HG03095 (cell line): ENCODE results near the gene CRHR2.

ENCODE experiments used
- ATAC-seq: cut with Tn5 transposase; IDR thresholded peaks from one replicate; pipeline ENCODE4 v1.9.1; 2021; ENCODE audit warnings: moderate library complexity; ENCODE audit not compliant: unreplicated experiment

The CRHR2 gene

DNA sequence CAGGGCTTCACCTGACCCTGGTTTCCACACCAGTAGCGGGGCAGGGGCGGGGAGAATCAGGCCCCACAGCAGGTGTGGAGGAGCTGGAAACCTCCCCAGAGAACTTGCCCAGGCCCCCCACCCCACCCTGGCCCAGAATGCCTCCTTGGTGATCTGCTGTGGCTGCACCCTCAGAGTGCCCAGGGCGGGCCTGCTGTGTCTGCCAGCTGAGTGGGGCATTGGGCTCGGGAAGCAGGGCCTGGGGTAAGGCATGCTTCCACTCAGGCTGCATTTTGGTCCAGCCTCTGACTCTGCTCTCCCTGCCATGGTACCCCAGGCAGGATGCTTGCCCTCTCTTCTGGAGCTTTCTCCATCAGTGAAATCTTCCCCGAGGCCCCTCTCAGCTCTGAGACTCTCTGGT lies 1.1 kb upstream of the CRHR2 start:
- no peak for ATAC-seq

DNA sequence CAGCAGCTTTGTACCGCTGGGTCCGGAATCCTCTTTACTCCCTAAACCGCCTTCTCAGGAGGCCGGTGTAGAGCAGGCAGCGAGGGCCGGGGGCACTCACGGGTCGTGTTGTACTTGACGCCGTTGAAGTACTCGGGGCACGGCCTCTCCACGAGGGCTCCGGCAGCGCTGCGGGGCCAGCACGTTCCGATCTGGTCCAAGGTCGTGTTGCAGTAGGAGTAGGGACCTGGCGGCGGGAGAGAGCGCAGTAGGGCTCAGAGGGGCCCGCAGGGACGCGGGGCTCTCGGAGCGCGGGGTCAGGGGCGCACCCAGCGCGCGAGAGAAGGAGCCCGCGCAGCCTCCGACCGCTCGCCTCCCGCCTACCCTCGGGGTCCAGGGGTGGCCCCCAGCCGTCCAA lies 443 bp downstream of the CRHR2 start:
- ATAC-seq = no peak

- ATAC-seq = no peak
Observed at GRCh38 chr7:30681331-30681797, 892 bp downstream of the CRHR2 start.

DNA sequence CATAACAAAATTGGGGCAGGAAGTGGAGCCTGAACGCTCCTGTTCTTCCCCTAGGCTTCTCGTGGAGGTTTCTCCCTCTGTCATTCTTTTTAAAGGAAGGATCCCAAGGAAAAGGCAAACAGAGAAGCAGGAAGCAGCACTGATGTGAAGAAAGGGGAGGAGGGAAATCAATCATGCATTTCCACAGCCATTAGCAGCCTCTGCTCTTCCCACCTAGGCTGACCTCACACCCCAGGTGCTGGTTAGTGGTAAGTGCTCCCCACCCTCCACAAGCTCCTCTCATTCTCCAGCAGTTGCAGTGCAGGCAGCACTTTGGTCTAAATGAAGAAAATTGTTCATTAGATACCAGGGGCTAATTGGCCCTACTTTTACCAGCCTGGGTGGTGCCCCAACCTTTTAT lies 2.6 kb downstream of the CRHR2 start:
- no peak for ATAC-seq

GRCh38 chr7:30678805-30679204 lies 3.5 kb downstream of the CRHR2 start:
- ATAC-seq = no peak

GRCh38 chr7:30674876-30675275 lies 7.4 kb downstream of the CRHR2 start:
- no peak for ATAC-seq

DNA sequence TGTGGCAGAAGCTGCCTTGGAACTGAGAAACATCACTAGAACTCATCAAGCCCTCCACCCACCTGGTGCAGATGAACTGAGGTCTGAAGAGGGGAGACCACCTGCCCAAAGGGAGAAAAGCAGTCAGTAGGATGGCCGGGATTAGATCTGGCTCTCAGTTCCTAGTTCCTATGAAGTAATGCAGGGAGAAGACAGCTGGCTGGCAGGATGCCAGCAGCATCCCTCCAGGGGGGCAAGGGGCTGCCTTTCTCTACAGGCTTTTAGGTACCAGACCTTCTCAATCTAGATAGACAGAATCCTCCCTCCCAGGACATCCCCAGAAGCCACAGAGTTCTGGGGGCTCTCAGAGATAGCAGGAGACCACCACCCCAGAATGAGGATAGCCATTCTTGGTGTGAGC lies 7.8 kb downstream of the CRHR2 start:
- ATAC-seq = no peak

- ATAC-seq = no peak
Observed at GRCh38 chr7:30671793-30672465, 10.3 kb downstream of the CRHR2 start.

- ATAC-seq = no peak
Observed at GRCh38 chr7:30668102-30668501, 14.2 kb downstream of the CRHR2 start.

DNA sequence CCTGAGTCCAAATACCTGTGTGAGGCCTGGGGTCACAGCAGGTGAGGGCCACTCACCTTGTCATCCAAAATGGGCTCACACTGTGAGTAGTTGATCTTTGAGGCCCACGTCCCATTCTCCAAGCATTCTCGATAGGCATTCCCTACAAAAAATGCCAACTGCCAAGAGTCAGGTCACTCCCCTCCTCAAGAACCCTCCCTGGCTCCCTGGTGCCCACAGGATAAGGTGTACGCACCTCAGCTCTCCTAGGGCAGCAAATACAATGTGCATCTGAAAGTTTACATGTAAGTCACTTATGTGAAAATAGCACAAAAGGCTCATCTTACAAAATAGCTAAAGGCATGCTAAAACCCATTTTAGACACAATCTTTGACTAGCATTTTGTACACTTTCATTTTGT lies 15.1 kb downstream of the CRHR2 start:
- ATAC-seq = no peak

GRCh38 chr7:30665449-30665848 lies 16.8 kb downstream of the CRHR2 start:
- no peak for ATAC-seq

- no peak for ATAC-seq
Observed at GRCh38 chr7:30665043-30665442, 17.2 kb downstream of the CRHR2 start.

GRCh38 chr7:30664184-30664885 lies 17.9 kb downstream of the CRHR2 start:
- ATAC-seq = no peak

DNA sequence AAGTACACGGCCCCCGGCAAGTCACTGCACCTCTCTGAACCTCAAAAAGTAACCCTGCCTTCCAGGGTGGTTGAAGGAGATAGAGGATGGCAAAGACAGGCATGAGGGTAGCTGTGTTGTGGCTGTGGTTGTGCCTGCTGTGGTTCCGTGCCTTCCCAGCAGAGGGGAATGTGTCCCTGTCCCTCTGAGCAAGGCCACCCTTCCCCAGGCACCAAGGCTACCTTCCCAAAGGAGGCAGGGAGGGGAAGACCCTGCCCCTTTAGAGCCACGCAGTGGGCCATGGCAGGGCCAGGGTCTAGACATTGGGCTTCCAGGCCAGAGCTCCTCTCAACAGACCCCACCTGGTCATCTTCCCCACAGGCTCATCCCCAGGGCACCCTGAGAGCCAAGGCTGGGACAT lies 18.8 kb downstream of the CRHR2 start:
- no peak for ATAC-seq

- ATAC-seq = no peak
Observed at GRCh38 chr7:30662431-30662939, 19.8 kb downstream of the CRHR2 start.

GRCh38 chr7:30661926-30662325 lies 20.3 kb downstream of the CRHR2 start:
- ATAC-seq = no peak

DNA sequence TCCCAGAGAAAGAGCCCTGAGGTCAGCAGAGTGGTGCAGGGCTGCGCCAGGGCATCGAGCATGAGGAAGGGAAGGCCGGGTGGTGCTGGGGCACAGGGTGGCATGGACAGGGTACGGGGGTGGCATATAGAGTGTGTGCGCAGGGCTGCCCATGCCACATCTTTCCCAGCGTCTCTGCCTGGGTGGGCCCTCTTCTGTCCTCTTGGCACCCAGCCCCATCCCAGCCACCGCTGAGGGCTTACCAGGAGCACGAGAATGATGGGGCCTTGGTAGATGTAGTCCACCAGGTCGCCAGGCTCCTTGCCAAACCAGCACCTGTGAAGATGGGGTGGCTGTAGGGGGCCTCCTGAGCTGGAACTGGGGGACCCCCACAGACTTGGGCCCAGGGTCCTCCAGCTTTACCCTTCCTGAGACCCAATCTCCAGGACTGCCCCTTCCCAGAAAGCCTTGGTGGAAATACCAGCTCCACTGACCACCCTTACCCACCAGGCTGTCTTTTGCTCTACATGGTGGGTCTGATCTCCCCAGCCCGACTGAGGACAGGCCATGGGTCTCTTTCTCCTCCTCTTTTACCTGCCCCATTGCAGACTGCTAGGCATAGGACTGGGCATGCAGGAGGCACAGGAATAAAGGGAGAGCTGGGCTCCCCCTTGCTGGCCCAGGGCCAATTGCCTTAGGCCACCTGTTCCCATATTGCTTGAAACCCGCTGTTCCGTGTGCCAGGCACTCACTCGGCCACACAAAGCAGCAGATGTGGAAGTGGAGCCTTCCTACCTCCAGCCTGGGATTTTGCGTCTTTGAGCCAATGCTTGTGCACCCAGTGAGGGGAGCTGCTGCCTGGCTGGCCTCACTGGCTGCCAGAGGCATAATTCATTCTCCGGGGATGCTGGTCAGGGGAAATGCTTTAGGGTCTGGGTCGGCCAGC lies 21.7 kb downstream of the CRHR2 start:
- ATAC-seq = no peak

DNA sequence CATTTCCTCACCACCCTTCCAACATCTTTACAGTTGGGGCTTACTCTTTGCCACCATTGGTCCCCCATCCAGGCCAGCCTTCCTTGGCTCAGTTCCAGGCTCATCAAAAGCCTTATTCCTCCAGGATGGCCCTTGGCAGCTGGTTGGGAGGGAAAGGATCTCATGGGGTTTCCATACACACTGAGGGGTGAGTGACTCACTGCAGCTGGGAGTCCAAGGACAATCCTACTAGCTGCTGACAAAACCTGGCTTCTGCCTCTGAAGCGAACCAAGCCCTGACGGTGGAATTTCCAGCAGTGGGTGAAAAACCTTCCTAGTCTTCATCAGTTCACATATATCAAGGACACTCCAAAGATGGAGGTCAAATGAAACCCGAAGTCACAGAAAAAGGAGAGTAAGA lies 22.9 kb downstream of the CRHR2 start:
- no peak for ATAC-seq

- ATAC-seq = no peak
Observed at GRCh38 chr7:30658479-30659074, 23.7 kb downstream of the CRHR2 start.

- no peak for ATAC-seq
Observed at GRCh38 chr7:30657131-30657530, 25.1 kb downstream of the CRHR2 start.
